SU-DHL-6 (cell line): ENCODE results near the gene FBXO8.
A peak's percentile ranks its signal among the peaks of the same experiment; 100 is the strongest.

Experiments used
- H2AFZ ChIP-seq: fragments of 200-600 bp; sonication (generic); 2 replicates; pipeline ENCODE4 v1.6.1; 2014; ENCODE audit warnings: low read depth, mild to moderate bottlenecking, moderate library complexity, mixed read lengths, antibody characterized with exemption, low read length; ENCODE audit not compliant: severe bottlenecking
- H3F3A ChIP-seq: fragments of 200-600 bp; shearing (Covaris generic); 2 replicates; pipeline ENCODE4 v1.6.0; 2016; ENCODE audit warnings: antibody characterized with exemption, mild to moderate bottlenecking; ENCODE audit not compliant: insufficient read depth
- H3K27ac ChIP-seq: fragments of 200-600 bp; sonication (generic); 2 replicates; pipeline ENCODE4 v1.5.1; 2016; ENCODE audit warnings: low read depth, mild to moderate bottlenecking, low read length, moderate library complexity, mixed read lengths
- H3K27me3 ChIP-seq: fragments of 200-600 bp; sonication (generic), shearing (Covaris generic); 2 replicates; pipeline ENCODE4 v1.6.0; 2014; ENCODE audit warnings: mild to moderate bottlenecking, low read length
- H3K36me3 ChIP-seq: fragments of 200-600 bp; sonication (generic); 2 replicates; pipeline ENCODE4 v1.6.1; 2014; ENCODE audit warnings: mild to moderate bottlenecking, low read length, mixed read lengths
- H3K4me2 ChIP-seq: fragments of 300-600, 200-600 bp; shearing (Covaris generic), sonication (generic); 2 replicates; pipeline ENCODE4 v1.6.0; 2014; ENCODE audit warnings: low read length, low read depth, mild to moderate bottlenecking; ENCODE audit not compliant: poor library complexity, severe bottlenecking
- H3K4me3 ChIP-seq: fragments of 200-600 bp; sonication (generic); 2 replicates; pipeline ENCODE4 v1.5.1; 2014; ENCODE audit warnings: antibody characterized with exemption, low read length, mild to moderate bottlenecking, mixed read lengths; ENCODE audit not compliant: insufficient read depth, poor library complexity, severe bottlenecking
- H3K79me2 ChIP-seq: fragments of 200-600 bp; sonication (generic); 2 replicates; pipeline ENCODE4 v1.6.1; 2014; ENCODE audit warnings: mild to moderate bottlenecking, low read length, moderate library complexity; ENCODE audit not compliant: insufficient read depth
- H3K9ac ChIP-seq: fragments of 200-600 bp; sonication (generic); 2 replicates; pipeline ENCODE4 v1.7.0; 2014; ENCODE audit warnings: mild to moderate bottlenecking, low read length
- H3K9me2 ChIP-seq: fragments of 200-600 bp; sonication (generic); replicated peaks from 2 replicates; pipeline ENCODE4 v1.6.1; 2014; ENCODE audit warnings: low read length; ENCODE audit not compliant: insufficient read depth
- H3K9me3 ChIP-seq: fragments of 200-600 bp; sonication (generic); 2 replicates; pipeline ENCODE4 v1.6.1; 2014; ENCODE audit warnings: low read length, mixed read lengths; ENCODE audit not compliant: insufficient read depth
- H4K20me1 ChIP-seq: fragments of 200-600 bp; sonication (generic); 2 replicates; pipeline ENCODE4 v1.6.1; 2014; ENCODE audit warnings: low read depth, mild to moderate bottlenecking, antibody characterized with exemption, low read length, moderate library complexity, mixed read lengths
- EZH2phosphoT487 ChIP-seq: fragments of 200-600 bp; sonication (generic), shearing (Covaris generic); conservative IDR thresholded peaks from 2 replicates; pipeline ENCODE4 v1.6.1; 2018; ENCODE audit warnings: mild to moderate bottlenecking, antibody characterized with exemption, low read length, moderate library complexity, mixed read lengths
- TF ChIP-seq, protein P1 (sequence below): fragments of 200-600 bp; sonication (generic); IDR thresholded peaks from one replicate; pipeline ENCODE4 v1.5.1; 2017; ENCODE audit warnings: antibody characterized with exemption, mild to moderate bottlenecking, low read length, moderate library complexity; ENCODE audit not compliant: insufficient read depth, poor library complexity, severe bottlenecking

FBXO8 gene, protein sequence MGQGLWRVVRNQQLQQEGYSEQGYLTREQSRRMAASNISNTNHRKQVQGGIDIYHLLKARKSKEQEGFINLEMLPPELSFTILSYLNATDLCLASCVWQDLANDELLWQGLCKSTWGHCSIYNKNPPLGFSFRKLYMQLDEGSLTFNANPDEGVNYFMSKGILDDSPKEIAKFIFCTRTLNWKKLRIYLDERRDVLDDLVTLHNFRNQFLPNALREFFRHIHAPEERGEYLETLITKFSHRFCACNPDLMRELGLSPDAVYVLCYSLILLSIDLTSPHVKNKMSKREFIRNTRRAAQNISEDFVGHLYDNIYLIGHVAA

DNA sequence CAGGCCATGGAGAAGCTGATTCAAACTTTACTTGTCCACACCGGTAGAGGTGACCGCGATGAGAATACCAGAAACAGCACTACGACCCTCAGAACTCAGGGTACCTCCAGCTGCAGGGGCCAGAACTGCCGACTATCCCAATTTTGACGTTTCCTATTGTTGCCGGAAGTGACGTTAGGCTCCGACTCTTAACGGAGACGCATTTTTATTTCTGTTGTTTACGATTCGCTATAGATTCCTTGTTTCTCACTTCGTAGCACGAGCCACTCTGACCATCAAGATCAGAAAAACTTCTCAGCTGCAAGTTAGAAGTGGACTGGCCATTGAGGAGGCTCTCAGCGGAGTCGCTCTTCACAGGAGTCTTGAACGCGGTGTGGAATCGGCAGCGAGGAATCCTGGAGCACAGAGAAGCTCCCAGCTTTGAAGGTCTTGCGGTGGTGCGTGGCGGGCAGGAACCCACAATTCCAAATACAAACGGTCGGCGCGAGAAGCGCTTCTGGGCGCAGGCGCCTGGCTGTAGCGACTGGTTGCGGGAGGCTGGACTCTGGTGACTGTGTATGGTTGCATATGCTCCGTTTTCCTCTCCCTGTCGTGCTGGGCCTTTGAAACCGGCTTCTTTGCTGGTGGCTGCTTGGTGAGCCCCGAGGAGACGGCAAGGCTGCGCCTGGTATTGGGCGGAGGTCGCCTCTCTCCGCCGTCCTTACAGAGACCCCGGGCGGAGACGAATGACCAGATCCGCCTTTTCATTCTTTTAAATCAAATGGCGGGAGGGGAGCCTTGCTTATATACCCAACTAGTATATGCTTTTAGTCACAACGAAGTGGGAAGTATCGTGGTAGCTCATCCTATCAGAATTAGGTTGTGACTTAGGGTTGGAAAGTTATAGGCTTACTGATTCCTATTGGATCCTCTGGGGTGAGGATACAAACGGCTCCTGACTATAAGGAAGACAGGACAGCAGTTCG lies at the start of gene FBXO8, which contains the start of gene CEP44:
Gene FBXO8, minus strand, starts transcription at position 161 of the 965 bp plus-strand sequence. CDS start 20,575 bp downstream, outside the sequence.
Gene CEP44, plus strand, starts transcription at position 405 of the 965 bp plus-strand sequence. CDS start 15,211 bp downstream, outside the sequence.
- Histone ChIP-seq H2AFZ (peak within 1 kb of the TSS; percentile 94), H3K4me2 (peak within 1 kb of the TSS; percentile 92), H3K79me2 (peaks cover 82% of the 10 kb centered on the region), H3K27ac (peak within 1 kb of the TSS; percentile 92), H3K9me3 (no peaks in the 10 kb centered on the region), H3K9ac (peak within 1 kb of the TSS; percentile 78), H3K36me3 (no peaks in the 10 kb centered on the region), H4K20me1 (no peaks in the 10 kb centered on the region), H3K9me2 (no peaks in the 10 kb centered on the region), H3K4me3 (peak within 1 kb of the TSS; percentile 80), H3K27me3 (no peaks in the 10 kb centered on the region), H3F3A (peaks cover 7% of the 10 kb centered on the region)
- TF ChIP-seq, protein P1, sequence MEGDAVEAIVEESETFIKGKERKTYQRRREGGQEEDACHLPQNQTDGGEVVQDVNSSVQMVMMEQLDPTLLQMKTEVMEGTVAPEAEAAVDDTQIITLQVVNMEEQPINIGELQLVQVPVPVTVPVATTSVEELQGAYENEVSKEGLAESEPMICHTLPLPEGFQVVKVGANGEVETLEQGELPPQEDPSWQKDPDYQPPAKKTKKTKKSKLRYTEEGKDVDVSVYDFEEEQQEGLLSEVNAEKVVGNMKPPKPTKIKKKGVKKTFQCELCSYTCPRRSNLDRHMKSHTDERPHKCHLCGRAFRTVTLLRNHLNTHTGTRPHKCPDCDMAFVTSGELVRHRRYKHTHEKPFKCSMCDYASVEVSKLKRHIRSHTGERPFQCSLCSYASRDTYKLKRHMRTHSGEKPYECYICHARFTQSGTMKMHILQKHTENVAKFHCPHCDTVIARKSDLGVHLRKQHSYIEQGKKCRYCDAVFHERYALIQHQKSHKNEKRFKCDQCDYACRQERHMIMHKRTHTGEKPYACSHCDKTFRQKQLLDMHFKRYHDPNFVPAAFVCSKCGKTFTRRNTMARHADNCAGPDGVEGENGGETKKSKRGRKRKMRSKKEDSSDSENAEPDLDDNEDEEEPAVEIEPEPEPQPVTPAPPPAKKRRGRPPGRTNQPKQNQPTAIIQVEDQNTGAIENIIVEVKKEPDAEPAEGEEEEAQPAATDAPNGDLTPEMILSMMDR = no peak
- TF ChIP-seq EZH2phosphoT487 = no peak

DNA sequence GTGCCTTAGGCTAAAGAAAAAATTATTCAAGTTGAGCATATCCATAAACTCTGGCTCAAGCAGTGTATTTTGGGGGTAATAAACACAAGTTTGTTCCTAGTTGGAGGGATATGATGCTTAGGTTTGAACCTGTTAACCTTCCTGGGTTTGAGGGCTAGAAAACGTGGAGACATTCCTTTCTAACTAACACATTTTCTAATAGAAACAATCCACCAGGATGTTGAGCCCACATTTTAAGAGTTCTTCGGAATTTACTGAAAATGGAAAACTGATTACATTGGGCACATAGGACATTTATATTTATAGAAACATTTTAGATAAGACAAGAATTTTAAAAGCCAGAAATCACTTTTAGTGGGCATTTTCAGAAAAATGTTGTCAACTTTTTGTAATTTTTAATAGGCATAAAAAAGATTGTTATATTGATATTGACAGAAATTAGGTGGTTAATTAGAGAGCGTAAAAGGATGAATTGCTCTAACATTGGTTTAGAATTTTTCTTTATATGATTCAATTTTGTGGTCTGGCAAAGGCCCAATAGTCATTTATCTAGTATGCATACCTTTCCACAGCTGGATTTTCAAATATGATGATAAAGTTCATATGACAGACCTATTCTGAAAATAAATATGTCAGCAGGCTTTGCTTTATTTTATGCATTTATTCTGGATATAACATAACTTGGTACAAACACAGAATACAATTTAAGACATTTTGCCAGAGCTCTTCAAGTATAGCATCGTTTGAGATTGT lies 49.5 kb upstream of the FBXO8 start:
- Histone ChIP-seq H3K9me3 (no peaks in the 10 kb centered on the region), H3K27ac (no peak overlapping the region), H3K79me2 (no peaks in the 10 kb centered on the region), H3K4me2 (no peak overlapping the region), H3K9me2 (no peaks in the 10 kb centered on the region), H3K36me3 (no peaks in the 10 kb centered on the region), H2AFZ (no peak overlapping the region), H4K20me1 (no peaks in the 10 kb centered on the region), H3K27me3 (no peaks in the 10 kb centered on the region), H3K9ac (no peak overlapping the region), H3K4me3 (no peak overlapping the region), H3F3A (no peaks in the 10 kb centered on the region)
- no peak for TF ChIP-seq EZH2phosphoT487
- TF ChIP-seq, protein P1 = no peak

DNA sequence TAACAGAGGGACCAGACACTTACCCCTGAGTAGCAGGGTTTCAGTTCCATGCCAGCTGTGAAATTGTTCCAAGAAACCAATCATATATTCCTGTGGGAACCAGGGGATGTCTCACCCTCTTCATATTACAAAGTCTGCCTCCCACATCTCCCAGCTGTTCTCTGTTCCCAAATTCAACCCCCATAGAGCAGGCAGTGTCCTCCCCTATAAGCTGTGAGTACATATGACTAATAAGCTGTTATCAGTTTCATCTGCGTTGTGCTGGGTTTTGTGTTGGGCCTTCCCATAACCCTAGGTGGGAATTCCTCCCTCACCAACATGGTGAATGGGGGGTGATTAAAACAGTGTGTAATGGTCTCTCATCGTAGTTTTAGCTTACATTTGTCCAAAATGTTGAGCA lies 41.3 kb upstream of the FBXO8 start:
- no peak overlapping the region for H3K27ac ChIP-seq

More for the DNA sequence above, 41.3 kb upstream of the FBXO8 start:
- H4K20me1 ChIP-seq = no peaks in the 10 kb centered on the region
- H3K79me2 ChIP-seq = no peaks in the 10 kb centered on the region
- H3K36me3 ChIP-seq = peaks cover 5% of the 10 kb centered on the region; the same call in 1 of the 2 replicates
- no peaks in the 10 kb centered on the region for H3K9me3 ChIP-seq
- no peak overlapping the region for H3K9ac ChIP-seq
- no peaks in the 10 kb centered on the region for H3K9me2 ChIP-seq
- TF ChIP-seq EZH2phosphoT487 = no peak
- TF ChIP-seq, protein P1 = no peak
- H2AFZ ChIP-seq = no peak overlapping the region
- no peak overlapping the region for H3K4me2 ChIP-seq
- H3K4me3 ChIP-seq = no peak overlapping the region
- no peaks in the 10 kb centered on the region for H3K27me3 ChIP-seq
- H3F3A ChIP-seq = no peaks in the 10 kb centered on the region
